ENCODE data around the gene LRRC27. TPM values are rescaled to one million over a fixed set of nuclear protein-coding genes. Genes with fewer than 3 reads are reported as not detected.

Gene LRRC27
- total and polyA plus RNA-seq, 10 donors, result 6.1 to 29.9 (median 16.6) TPM

GRCh38 chr10:132383101-132383500, 51.1 kb downstream of the LRRC27 start:
- Histone ChIP-seq H3K9me3 (no peaks in the 10 kb centered on the region), H3K27ac (no peak overlapping the region), H3K27me3 (replicated peaks in 1 of 7) (no peaks in the 10 kb centered on the region), H3K4me3 (no peak overlapping the region), H3K36me3 (no peaks in the 10 kb centered on the region), H3K4me1 (peaks cover 4 to 47% (median 25%) of the 10 kb centered on the region in 6 donors)
- DNase-seq, result peak; percentile 49
- WGBS, 5 donors, result 68 to 82% (median 77%) methylated on average over 8 of the region's 8 CpGs
- intact Hi-C loops (cut with DNase I; ENCODE audit: low total_unique reads), result no loop called here
- TF ChIP-seq POLR2AphosphoS5 (IDR thresholded peaks at IDR 0.05) (no peak), CTCF (IDR thresholded peaks at IDR 0.05 in 8 of 11, conservative IDR thresholded peaks at IDR 0.05 in 3 of 11) (no peak), POLR2A (IDR thresholded peaks at IDR 0.05) (no peak)

- DNase-seq, result peak; percentile 67
Observed at GRCh38 chr10:132383751-132384196, 51.8 kb downstream of the LRRC27 start.

GRCh38 chr10:132384618-132385388, 52.8 kb downstream of the LRRC27 start:
- H3K9me3 ChIP-seq, result no peaks in the 10 kb centered on the region
- no peaks in the 10 kb centered on the region for H3K36me3 ChIP-seq
- H3K27me3 ChIP-seq (replicated peaks in 1 of 7), result no peaks in the 10 kb centered on the region
- no peak for TF ChIP-seq POLR2A (IDR thresholded peaks at IDR 0.05)
- no peak for TF ChIP-seq POLR2AphosphoS5 (IDR thresholded peaks at IDR 0.05)
- no peak for TF ChIP-seq CTCF (IDR thresholded peaks at IDR 0.05 in 8 of 11, conservative IDR thresholded peaks at IDR 0.05 in 3 of 11)
- H3K4me3 ChIP-seq, result no peak overlapping the region
- intact Hi-C loops (cut with DNase I; ENCODE audit: low total_unique reads), result loop anchor here (5.0 kb wide), 1 partner anchor 252 kb away; no protein-coding TSS in a partner anchor
- H3K27ac ChIP-seq, result peak overlapping the region in 7 of 8 donors; percentile 9 to 77 (median 59)
- peaks cover 12 to 58% (median 36%) of the 10 kb centered on the region in 6 donors for H3K4me1 ChIP-seq
- WGBS, 5 donors, result 78 to 85% (median 80%) methylated on average over 16 to 20 of the region's 20 CpGs
- peak; percentile 73 for DNase-seq

More at GRCh38 chr10:132383751-132384196, 51.8 kb downstream of the LRRC27 start:
- 65 to 71% (median 70%) methylated on average over 13 of the region's 13 CpGs for WGBS, 5 donors
- TF ChIP-seq POLR2A (IDR thresholded peaks at IDR 0.05), result no peak
- TF ChIP-seq POLR2AphosphoS5 (IDR thresholded peaks at IDR 0.05), result no peak
- no peak for TF ChIP-seq CTCF (IDR thresholded peaks at IDR 0.05 in 8 of 11, conservative IDR thresholded peaks at IDR 0.05 in 3 of 11)
- intact Hi-C loops (cut with DNase I; ENCODE audit: low total_unique reads), result no loop called here
- peaks cover 4 to 48% (median 26%) of the 10 kb centered on the region in 6 donors for H3K4me1 ChIP-seq
- H3K4me3 ChIP-seq, result no peak overlapping the region
- H3K27ac ChIP-seq, result no peak overlapping the region
- H3K36me3 ChIP-seq, result no peaks in the 10 kb centered on the region
- no peaks in the 10 kb centered on the region for H3K27me3 ChIP-seq (replicated peaks in 1 of 7)
- H3K9me3 ChIP-seq, result no peaks in the 10 kb centered on the region

GRCh38 chr10:132385389-132385667, 53.3 kb downstream of the LRRC27 start:
- intact Hi-C loops (cut with DNase I; ENCODE audit: low total_unique reads), result loop anchor here (5.0 kb wide), 1 partner anchor 252 kb away; no protein-coding TSS in a partner anchor
- DNase-seq, result no peak
- Histone ChIP-seq H3K27me3 (replicated peaks in 1 of 7) (no peaks in the 10 kb centered on the region), H3K4me3 (no peak overlapping the region), H3K27ac (peak overlapping the region in 7 of 8 donors; percentile 9 to 77 (median 59)), H3K36me3 (no peaks in the 10 kb centered on the region), H3K9me3 (no peaks in the 10 kb centered on the region), H3K4me1 (peaks cover 14 to 63% (median 40%) of the 10 kb centered on the region in 6 donors)
- 24 to 31% (median 26%) methylated on average over 5 of the region's 5 CpGs for WGBS, 5 donors
- TF ChIP-seq POLR2AphosphoS5 (IDR thresholded peaks at IDR 0.05), result no peak
- TF ChIP-seq CTCF (IDR thresholded peaks at IDR 0.05 in 8 of 11, conservative IDR thresholded peaks at IDR 0.05 in 3 of 11), result no peak
- no peak for TF ChIP-seq POLR2A (IDR thresholded peaks at IDR 0.05)

Data from spleen (tissue), 11 donors.